ENCODE data around the gene APOC4.
"Not testable (repeated sequence)": the region's sequence is repeated elsewhere in the genome, so short reads cannot be mapped to it uniquely, and the experiment has no call there.

Gene APOC4

GRCh38 chr19:44960906-44961728, 19.1 kb downstream of the APOC4 start:
- DNase-seq = no peak

DNA sequence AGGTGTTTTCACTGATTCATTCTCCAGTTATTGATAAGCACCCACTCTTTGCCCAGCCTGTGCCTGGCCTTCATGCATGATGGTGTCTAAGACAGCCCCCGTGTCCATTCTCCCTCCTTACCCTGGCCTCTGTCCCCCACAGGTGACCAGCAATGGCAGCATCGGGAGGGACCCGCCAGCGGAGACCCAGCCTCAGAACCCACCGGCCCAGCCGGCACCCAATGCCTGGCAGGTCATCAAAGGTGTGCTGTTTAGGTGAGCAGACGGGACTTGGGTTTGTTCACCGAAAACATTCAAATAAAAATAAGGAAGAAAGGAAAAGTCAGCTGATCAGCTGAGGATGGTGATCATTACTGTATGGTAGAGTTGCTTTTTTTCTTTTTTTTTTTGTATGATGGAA, 19.8 kb downstream of the APOC4 start:
- DNase-seq = no peak

GRCh38 chr19:44968118-44968517, 26.1 kb downstream of the APOC4 start:
- DNase-seq = no peak

GRCh38 chr19:44968670-44969069, 26.6 kb downstream of the APOC4 start:
- no peak for DNase-seq

DNA sequence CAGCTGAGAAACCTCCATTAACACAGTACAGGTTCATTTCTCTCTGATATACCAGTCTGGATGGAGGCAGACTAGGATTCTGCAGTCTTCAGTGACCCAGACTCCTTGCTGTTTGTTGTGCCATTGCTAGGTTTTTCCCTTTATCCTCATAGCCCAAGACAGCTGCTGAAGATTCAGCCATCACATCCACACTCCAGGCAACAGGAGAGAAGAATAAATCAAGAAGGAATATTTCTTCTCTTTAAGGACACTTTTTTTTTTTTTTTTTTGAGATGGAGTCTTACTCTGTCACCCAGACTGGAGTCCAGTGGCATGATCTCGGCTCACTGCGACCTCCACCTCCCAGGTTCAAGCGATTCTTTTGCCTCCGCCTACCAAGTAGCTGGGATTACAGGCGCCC, 27.4 kb downstream of the APOC4 start:
- DNase-seq = no peak

- not testable (repeated sequence) for DNase-seq
Measured at GRCh38 chr19:44971451-44971850, 29.4 kb downstream of the APOC4 start.

- DNase-seq = no peak
Measured at GRCh38 chr19:44972802-44973201, 30.8 kb downstream of the APOC4 start.

DNA sequence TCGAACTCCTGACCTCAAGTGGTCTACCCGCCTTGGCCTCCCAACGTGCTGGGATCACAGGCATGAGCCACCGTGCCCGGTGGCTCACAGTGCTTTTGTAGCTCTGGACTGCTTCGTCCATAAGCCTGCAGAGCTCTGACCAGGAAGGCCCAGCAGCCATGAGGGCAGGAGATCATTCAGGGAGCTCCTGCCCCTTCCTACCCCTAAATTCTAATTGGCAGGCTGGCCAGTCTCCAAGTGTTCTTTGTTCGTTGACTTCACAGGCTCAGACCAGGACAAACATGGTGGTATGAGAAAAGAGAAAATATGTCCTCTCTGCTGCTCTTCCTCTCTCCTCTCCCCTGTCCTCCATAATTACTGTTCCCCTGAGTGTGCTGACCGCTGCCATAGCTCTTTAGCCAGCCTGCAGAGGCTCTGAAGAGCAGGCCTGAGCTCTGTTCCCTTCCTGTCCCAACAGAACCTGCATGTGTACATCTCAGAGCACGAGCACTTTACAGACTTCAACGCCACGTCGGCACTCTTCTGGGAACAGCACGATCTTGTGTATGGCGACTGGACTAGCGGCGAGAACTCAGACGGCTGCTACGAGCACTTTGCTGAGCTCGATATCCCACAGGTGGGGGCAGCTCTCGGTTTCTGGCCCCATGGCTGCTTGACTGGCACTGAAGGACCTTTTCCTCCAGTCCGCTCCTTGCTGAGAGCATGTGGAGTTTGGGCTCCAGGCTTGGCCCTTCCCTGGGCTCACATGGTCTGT, 32.1 kb downstream of the APOC4 start:
- DNase-seq = no peak

- DNase-seq = no peak
Measured at GRCh38 chr19:44974857-44975256, 32.8 kb downstream of the APOC4 start.

GRCh38 chr19:44975444-44975843, 33.4 kb downstream of the APOC4 start:
- no peak for DNase-seq

- no peak for DNase-seq
Measured at GRCh38 chr19:44984005-44984404, 42.0 kb downstream of the APOC4 start.

- no peak for DNase-seq
Measured at GRCh38 chr19:44985445-44985844, 43.4 kb downstream of the APOC4 start.

DNA sequence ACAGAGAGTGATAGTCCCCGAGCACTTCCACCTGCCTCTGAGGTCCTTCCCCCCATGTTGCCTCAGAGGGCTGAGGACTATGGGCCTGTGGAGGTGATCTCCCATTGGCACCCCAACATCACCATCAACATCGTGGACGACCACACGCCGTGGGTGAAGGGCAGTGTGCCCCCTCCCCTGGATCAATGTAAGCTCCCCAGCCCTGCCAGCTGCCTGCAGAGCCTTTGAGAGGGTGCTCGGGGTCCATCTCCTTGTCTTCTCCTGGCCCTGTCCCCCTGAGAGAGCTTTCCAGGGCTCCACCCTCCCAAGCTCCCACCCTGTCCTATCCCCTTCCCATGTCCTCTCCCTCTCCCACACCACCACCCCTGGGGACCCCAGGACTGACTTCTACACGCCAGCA, 44.4 kb downstream of the APOC4 start:
- no peak for DNase-seq

DNA sequence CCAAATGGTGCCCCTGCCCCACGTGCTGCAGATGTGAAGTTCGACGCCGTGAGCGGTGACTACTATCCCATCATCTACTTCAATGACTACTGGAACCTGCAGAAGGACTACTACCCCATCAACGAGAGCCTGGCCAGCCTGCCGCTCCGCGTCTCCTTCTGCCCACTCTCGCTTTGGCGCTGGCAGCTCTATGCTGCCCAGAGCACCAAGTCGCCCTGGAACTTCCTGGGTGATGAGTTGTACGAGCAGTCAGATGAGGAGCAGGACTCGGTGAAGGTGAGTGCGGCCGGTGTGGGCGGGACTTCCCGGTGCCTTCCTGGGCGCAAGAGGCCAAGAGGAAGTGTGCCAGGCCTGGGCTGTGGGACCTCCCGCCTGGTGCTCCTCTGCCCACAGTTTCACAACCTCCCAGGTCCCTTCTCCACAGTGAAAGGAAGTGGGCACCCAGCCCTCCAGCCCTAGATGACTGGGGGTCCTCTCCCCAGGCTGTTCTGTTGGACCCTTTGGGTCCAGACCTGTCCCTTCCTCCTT, 45.2 kb downstream of the APOC4 start:
- no peak for DNase-seq

DNA sequence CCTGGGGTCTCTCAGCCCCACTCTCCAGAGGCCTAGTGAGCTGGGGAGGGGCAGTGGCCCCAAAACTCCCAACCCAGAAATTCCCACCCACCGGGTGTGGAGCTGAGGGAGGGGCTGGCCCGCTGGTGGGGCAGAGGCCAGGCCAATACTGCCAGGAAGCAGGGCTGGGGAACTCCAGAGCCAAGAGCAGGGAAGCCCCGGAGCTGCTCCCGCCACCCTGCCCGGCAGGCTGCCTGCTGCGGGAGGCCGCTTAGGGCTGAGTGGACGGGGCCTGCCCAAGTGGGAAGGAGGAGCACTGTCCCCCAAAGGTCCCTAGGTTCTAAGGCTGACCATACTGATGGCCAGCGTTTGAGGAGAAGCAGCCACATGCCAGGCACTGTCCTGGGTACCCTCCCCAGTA, 46.2 kb downstream of the APOC4 start:
- DNase-seq = no peak

- peak; percentile 65 for DNase-seq
Measured at GRCh38 chr19:44988896-44989556, 47.0 kb downstream of the APOC4 start.

GRCh38 chr19:44990459-44990858, 48.4 kb downstream of the APOC4 start:
- no peak for DNase-seq

GRCh38 chr19:44990966-44991365, 48.9 kb downstream of the APOC4 start:
- no peak for DNase-seq

DNA sequence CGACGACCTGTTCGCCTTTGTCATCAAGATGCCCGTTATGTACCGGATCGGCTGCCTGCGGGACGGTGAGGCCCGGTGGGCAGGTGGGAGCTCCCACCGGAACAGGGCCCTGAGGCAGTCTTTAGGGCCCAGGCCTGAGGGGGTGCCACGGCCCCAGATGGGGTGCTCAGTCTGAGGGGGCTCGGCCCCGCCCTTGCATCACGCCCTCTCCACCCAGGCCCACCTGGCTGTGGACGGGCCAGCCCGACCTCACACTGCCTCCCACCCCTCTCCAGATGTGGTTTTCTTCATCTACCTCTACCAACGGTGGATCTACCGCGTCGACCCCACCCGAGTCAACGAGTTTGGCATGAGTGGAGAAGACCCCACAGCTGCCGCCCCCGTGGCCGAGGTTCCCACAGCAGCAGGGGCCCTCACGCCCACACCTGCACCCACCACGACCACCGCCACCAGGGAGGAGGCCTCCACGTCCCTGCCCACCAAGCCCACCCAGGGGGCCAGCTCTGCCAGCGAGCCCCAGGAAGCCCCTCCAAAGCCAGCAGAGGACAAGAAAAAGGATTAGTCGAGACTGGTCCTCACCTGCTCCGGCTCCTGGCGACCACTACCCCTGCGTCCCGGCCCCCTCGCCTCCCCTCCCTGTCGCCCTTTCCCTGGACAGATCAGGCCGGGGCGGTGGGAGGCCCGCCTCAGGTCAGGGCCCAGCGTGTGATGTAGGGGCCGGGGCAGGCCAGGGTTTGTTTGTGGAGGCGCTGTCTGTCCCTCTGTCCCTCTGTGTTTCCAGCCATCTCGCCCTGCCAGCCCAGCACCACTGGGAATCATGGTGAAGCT, 50.5 kb downstream of the APOC4 start:
- DNase-seq = no peak

GRCh38 chr19:44993526-44993925, 51.5 kb downstream of the APOC4 start:
- no peak for DNase-seq

- no peak for DNase-seq
Measured at GRCh38 chr19:44993926-44994537, 52.0 kb downstream of the APOC4 start.
